ENCODE measurements around the gene EMCN.

Gene EMCN, protein sequence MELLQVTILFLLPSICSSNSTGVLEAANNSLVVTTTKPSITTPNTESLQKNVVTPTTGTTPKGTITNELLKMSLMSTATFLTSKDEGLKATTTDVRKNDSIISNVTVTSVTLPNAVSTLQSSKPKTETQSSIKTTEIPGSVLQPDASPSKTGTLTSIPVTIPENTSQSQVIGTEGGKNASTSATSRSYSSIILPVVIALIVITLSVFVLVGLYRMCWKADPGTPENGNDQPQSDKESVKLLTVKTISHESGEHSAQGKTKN

DNA sequence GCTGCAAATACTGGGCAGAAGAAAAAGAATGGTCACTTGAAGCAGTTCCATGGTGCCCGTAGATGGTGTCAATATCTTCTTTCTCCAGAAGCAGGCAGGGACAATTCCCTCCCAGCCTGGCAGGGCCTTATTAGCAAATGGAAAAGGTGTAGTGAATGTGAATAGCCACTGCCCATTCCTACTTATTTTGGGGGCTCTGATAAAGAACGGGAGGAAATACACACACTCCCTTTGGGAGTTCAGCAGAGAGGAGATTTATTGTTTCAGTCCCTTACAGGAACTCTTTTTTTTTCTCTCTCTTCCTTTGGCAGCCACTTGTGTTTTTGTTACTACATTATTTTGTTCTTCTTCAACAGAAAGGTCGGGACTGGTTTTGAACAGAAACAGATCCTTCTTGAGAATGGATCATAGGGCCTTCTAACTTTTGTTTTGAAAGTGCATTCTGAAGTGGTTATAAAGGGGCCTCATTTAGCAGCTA is at the start of gene EMCN:
EMCN (minus strand) TSS at position 159 of the 478 bp plus-strand sequence; CDS start at position 51, 108 bp downstream.
- DNase-seq (ENCODE audit: low read depth, low spot score) = no peak
- Histone ChIP-seq H3K36me3 (ENCODE audit: control insufficient read depth, insufficient read depth, low read length) (no peaks in the 10 kb centered on the region), H3K9me3 (ENCODE audit: control insufficient read depth, insufficient read depth, low read length) (no peaks in the 10 kb centered on the region), H3K4me3 (ENCODE audit: low read length) (no peak within 1 kb of the TSS), H3K27ac (ENCODE audit: low read length) (no peak within 1 kb of the TSS), H3K4me1 (ENCODE audit: control insufficient read depth, insufficient read depth, low read length) (no peaks in the 10 kb centered on the region), H3K27me3 (ENCODE audit: control insufficient read depth, insufficient read depth, low read length) (no peaks in the 10 kb centered on the region)
- no CpG with 5 or more reads among the region's 3 CpGs for WGBS (ENCODE audit: insufficient coverage, insufficient read length)

DNA sequence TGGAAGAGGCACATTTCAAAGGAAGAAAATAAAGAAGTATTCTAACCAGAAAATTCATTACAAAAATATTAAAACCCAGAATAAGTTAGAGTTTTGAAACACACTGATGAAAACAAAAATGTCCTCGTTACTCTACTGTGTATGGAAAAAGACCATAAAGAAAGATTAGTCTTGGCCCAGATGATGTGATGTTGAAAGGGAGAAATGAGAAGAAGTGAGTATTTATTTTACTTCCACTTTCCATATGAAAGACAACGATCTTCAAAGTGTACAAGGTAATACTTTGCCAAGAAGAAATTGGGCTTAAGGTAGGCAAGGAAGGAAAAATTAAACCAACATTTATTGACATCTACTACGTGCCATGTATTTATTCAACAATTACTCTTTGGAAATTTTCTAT is 48.6 kb upstream of the EMCN start:
- no CpG with 5 or more reads among the region's 3 CpGs for WGBS (ENCODE audit: insufficient coverage, insufficient read length)
- no peak for DNase-seq (ENCODE audit: low read depth, low spot score)

DNA sequence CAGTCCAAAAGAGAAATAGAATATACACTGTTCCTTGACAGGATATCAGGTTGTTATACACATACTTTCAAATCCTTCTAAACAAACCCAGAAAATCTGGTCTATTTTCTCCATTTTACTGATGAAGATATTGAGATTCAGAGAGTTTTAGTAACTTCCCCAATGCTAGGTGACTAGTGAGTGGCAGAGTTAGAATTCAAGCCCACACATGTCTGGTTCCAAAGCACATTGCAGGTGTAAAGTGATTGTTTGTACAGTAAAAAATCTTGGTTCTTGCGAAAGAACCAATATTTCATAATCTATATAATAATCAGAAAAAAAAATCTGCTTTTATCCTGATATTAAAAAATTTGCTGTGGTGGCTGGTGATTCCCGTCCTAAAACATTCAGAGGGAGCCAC is 39.5 kb upstream of the EMCN start:
- H3K36me3 ChIP-seq (ENCODE audit: control insufficient read depth, insufficient read depth, low read length) = no peaks in the 10 kb centered on the region
- no peak overlapping the region for H3K27ac ChIP-seq (ENCODE audit: low read length)
- no CpG with 5 or more reads among the region's 2 CpGs for WGBS (ENCODE audit: insufficient coverage, insufficient read length)
- H3K27me3 ChIP-seq (ENCODE audit: control insufficient read depth, insufficient read depth, low read length) = no peaks in the 10 kb centered on the region
- no peak overlapping the region for H3K4me3 ChIP-seq (ENCODE audit: low read length)
- no peaks in the 10 kb centered on the region for H3K9me3 ChIP-seq (ENCODE audit: control insufficient read depth, insufficient read depth, low read length)
- H3K4me1 ChIP-seq (ENCODE audit: control insufficient read depth, insufficient read depth, low read length) = no peaks in the 10 kb centered on the region
- DNase-seq (ENCODE audit: low read depth, low spot score) = no peak

More for the DNA sequence above, 48.6 kb upstream of the EMCN start:
- Histone ChIP-seq H3K36me3 (ENCODE audit: control insufficient read depth, insufficient read depth, low read length) (no peaks in the 10 kb centered on the region), H3K4me3 (ENCODE audit: low read length) (no peak overlapping the region), H3K27me3 (ENCODE audit: control insufficient read depth, insufficient read depth, low read length) (no peaks in the 10 kb centered on the region), H3K4me1 (ENCODE audit: control insufficient read depth, insufficient read depth, low read length) (no peaks in the 10 kb centered on the region), H3K9me3 (ENCODE audit: control insufficient read depth, insufficient read depth, low read length) (no peaks in the 10 kb centered on the region), H3K27ac (ENCODE audit: low read length) (no peak overlapping the region)

DNA sequence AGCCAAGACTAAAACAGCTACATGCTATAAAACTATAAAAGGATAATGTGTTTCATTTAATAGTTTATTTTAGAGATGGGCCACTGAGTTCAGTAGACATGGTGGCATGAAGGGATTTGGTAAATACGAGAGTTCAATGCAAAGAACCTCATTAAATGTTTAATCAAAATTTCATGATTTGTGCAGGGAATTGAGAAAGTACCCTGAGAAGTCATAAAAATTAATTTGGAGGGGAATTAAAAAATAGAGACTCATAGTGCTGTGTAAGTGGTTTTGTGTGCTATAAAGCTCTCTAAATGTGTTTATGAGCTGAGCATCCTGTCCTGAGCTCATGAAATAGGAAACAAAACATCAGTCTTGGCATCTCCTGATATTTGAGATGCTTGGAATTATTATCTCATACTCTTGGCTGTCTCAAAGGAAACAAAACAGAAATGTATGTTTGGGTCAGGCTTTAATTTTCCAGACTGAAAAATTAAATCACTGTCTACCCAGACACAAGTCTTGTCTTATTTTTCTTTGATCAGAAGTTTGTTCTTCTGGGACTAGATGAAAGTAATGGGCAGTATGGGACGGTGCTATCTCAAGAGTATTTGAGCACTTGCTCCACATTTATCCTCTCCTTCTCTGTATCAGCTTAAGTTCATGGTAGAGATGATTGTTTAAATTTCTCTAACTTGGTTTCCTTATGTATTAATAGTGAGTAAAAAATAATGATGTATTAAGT is 38.0 kb upstream of the EMCN start:
- DNase-seq (ENCODE audit: low read depth, low spot score) = no peak
- Histone ChIP-seq H3K4me3 (ENCODE audit: low read length) (no peak overlapping the region), H3K4me1 (ENCODE audit: control insufficient read depth, insufficient read depth, low read length) (no peaks in the 10 kb centered on the region), H3K9me3 (ENCODE audit: control insufficient read depth, insufficient read depth, low read length) (no peaks in the 10 kb centered on the region), H3K36me3 (ENCODE audit: control insufficient read depth, insufficient read depth, low read length) (no peaks in the 10 kb centered on the region), H3K27ac (ENCODE audit: low read length) (no peak overlapping the region), H3K27me3 (ENCODE audit: control insufficient read depth, insufficient read depth, low read length) (no peaks in the 10 kb centered on the region)
- no CpG with 5 or more reads among the region's 2 CpGs for WGBS (ENCODE audit: insufficient coverage, insufficient read length)

DNA sequence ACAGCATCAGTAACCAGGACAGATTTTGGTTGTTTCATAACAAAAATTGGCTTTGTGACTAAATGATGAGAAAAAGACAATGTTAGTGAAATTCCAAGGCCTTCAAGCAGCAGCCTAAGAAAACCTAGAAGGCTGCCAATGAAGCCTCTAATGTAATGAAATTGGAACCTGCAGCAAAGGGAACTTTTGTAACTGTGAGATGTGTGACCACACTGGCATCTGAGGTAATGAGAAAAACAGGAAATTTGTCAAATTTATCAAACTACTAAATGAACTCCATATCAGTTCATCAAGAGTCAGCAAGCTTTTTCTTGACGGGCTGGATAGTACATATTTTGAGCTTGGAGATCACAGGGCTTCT is 30.4 kb upstream of the EMCN start:
- WGBS (ENCODE audit: insufficient coverage, insufficient read length) = no CpG with 5 or more reads among the region's 1 CpG
- Histone ChIP-seq H3K4me1 (ENCODE audit: control insufficient read depth, insufficient read depth, low read length) (peaks cover 4% of the 10 kb centered on the region; the same call in 1 of the 2 replicates), H3K9me3 (ENCODE audit: control insufficient read depth, insufficient read depth, low read length) (no peaks in the 10 kb centered on the region), H3K27me3 (ENCODE audit: control insufficient read depth, insufficient read depth, low read length) (no peaks in the 10 kb centered on the region), H3K27ac (ENCODE audit: low read length) (no peak overlapping the region), H3K4me3 (ENCODE audit: low read length) (no peak overlapping the region), H3K36me3 (ENCODE audit: control insufficient read depth, insufficient read depth, low read length) (no peaks in the 10 kb centered on the region)
- DNase-seq (ENCODE audit: low read depth, low spot score) = no peak

DNA sequence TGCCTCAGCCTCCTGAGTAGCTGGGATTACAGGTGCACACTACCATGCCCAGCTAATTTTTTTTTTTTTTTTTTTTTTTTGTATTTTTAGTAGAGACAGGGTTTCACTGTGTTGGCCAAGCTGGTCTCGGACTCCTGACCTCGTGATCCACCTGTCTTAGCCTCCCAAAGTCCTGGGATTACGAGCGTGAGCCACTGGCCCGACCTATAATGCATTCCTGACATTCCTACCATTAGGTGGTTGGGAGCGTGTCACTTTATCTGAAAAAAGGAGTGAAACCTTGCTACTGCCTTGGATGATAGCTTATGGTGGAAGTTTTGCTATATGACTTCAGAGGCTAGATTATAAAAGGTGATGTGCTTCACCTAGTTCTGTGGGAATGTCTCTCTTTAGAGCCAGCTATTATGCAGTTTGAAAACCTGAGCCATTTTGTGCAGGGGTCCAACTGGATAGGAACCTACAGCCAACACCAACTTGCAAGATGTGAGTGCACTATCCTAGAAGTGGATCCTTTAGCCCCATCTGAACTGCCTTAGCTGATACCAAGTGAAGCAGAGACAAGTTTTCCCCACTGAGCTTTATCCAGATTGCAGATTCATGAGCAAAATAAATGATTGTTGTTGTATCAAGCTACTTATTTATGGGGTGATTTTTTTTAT is 29.8 kb upstream of the EMCN start:
- H3K27ac ChIP-seq (ENCODE audit: low read length) = no peak overlapping the region
- H3K36me3 ChIP-seq (ENCODE audit: control insufficient read depth, insufficient read depth, low read length) = no peaks in the 10 kb centered on the region
- H3K4me1 ChIP-seq (ENCODE audit: control insufficient read depth, insufficient read depth, low read length) = peaks cover 4% of the 10 kb centered on the region; the same call in 1 of the 2 replicates
- WGBS (ENCODE audit: insufficient coverage, insufficient read length) = no CpG with 5 or more reads among the region's 6 CpGs
- no peaks in the 10 kb centered on the region for H3K27me3 ChIP-seq (ENCODE audit: control insufficient read depth, insufficient read depth, low read length)
- no peak overlapping the region for H3K4me3 ChIP-seq (ENCODE audit: low read length)
- H3K9me3 ChIP-seq (ENCODE audit: control insufficient read depth, insufficient read depth, low read length) = no peaks in the 10 kb centered on the region
- peak; percentile 39 for DNase-seq (ENCODE audit: low read depth, low spot score)

DNA sequence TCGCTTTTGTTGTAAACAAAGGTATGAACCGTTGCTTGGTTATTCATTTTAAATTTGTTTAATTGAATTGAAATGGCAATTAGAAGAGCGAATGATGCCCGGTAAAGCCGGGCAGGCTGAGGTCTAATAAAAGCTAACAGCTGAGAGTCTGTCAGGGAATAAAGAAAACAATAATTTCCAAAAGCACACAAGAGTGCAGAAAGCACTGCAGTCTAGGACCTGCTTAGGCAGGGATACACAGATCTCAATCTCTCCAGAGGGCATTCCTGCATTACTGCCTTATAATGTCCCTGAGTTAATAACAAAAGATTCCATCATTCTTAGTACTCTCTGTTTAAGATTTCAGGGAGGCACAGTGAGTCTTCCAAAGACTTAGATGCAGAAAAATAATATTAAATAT is 27.6 kb upstream of the EMCN start:
- Histone ChIP-seq H3K4me3 (ENCODE audit: low read length) (no peak overlapping the region), H3K27me3 (ENCODE audit: control insufficient read depth, insufficient read depth, low read length) (no peaks in the 10 kb centered on the region), H3K9me3 (ENCODE audit: control insufficient read depth, insufficient read depth, low read length) (no peaks in the 10 kb centered on the region), H3K27ac (ENCODE audit: low read length) (no peak overlapping the region), H3K36me3 (ENCODE audit: control insufficient read depth, insufficient read depth, low read length) (no peaks in the 10 kb centered on the region), H3K4me1 (ENCODE audit: control insufficient read depth, insufficient read depth, low read length) (peaks cover 4% of the 10 kb centered on the region; the same call in 1 of the 2 replicates)
- WGBS (ENCODE audit: insufficient coverage, insufficient read length) = no CpG with 5 or more reads among the region's 5 CpGs
- DNase-seq (ENCODE audit: low read depth, low spot score) = no peak

DNA sequence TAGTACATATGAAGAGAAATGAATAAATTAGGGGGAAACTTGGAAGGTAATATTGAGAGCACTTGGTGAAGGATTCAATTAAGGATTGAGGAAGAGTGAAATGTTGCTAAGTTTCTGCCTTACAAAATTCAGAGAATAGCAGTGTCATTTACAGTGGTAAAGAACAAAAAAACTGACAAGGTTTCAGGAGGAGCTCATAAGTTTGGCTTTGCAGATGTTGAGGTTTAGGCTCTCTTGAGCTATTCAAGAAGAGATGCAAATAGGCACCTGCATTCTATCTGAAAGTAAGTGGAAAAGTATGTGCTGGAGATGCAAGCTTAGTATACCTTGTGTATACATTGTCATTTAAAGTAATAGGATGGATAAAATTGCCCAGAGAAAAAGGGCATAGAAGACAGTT is 22.3 kb upstream of the EMCN start:
- no peaks in the 10 kb centered on the region for H3K27me3 ChIP-seq (ENCODE audit: control insufficient read depth, insufficient read depth, low read length)
- H3K27ac ChIP-seq (ENCODE audit: low read length) = no peak overlapping the region

DNA sequence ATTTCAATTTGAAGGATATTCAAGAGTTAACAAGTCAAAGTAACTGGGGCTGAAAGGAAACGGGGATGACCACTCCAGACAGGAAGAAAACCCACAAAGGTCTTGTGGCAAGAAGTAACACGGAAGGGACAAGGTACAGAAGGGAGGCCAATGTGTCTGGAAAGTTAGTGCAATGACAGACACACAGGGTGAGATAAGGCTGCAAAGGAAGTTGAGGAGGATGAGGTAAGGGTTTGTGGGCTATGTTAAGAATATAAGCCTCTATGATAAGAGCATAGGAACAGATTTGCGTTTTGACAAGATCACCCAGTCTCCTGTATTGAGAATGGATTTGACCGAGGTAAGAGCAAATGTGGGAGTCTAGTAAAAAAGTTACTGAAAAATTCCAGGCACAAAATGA is 21.9 kb upstream of the EMCN start:
- Histone ChIP-seq H3K27ac (ENCODE audit: low read length) (no peak overlapping the region), H3K4me3 (ENCODE audit: low read length) (no peak overlapping the region)
- no CpG with 5 or more reads among the region's 4 CpGs for WGBS (ENCODE audit: insufficient coverage, insufficient read length)

More for the DNA sequence above, 22.3 kb upstream of the EMCN start:
- Histone ChIP-seq H3K36me3 (ENCODE audit: control insufficient read depth, insufficient read depth, low read length) (no peaks in the 10 kb centered on the region), H3K4me3 (ENCODE audit: low read length) (no peak overlapping the region), H3K9me3 (ENCODE audit: control insufficient read depth, insufficient read depth, low read length) (no peaks in the 10 kb centered on the region), H3K4me1 (ENCODE audit: control insufficient read depth, insufficient read depth, low read length) (no peaks in the 10 kb centered on the region)
- no peak for DNase-seq (ENCODE audit: low read depth, low spot score)

DNA sequence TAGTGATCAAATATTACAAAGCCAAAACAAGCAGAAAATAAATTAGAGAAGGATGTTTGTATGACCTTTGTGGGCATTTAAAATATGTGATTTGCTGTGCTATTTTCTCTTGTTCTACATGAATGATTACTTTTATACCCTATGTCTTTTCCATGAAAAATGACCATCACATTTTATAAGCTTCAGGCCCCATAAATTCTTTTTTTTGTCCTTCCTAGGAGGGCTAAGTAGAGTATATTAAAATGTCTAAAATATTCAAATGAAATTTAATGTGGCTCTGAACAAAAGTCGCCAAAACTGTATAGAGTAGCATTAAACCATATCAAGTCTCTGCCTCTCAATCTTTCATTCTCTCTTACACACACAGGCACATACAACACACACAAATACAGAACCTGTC is 15.9 kb upstream of the EMCN start:
- Histone ChIP-seq H3K27ac (ENCODE audit: low read length) (no peak overlapping the region), H3K9me3 (ENCODE audit: control insufficient read depth, insufficient read depth, low read length) (no peaks in the 10 kb centered on the region), H3K4me3 (ENCODE audit: low read length) (no peak overlapping the region), H3K27me3 (ENCODE audit: control insufficient read depth, insufficient read depth, low read length) (no peaks in the 10 kb centered on the region), H3K4me1 (ENCODE audit: control insufficient read depth, insufficient read depth, low read length) (no peaks in the 10 kb centered on the region), H3K36me3 (ENCODE audit: control insufficient read depth, insufficient read depth, low read length) (no peaks in the 10 kb centered on the region)
- DNase-seq (ENCODE audit: low read depth, low spot score) = no peak
- WGBS (ENCODE audit: insufficient coverage, insufficient read length) = no CpG with 5 or more reads among the region's 1 CpG

More for the DNA sequence above, 21.9 kb upstream of the EMCN start:
- no peaks in the 10 kb centered on the region for H3K36me3 ChIP-seq (ENCODE audit: control insufficient read depth, insufficient read depth, low read length)
- no peaks in the 10 kb centered on the region for H3K27me3 ChIP-seq (ENCODE audit: control insufficient read depth, insufficient read depth, low read length)
- DNase-seq (ENCODE audit: low read depth, low spot score) = no peak
- no peaks in the 10 kb centered on the region for H3K9me3 ChIP-seq (ENCODE audit: control insufficient read depth, insufficient read depth, low read length)
- no peaks in the 10 kb centered on the region for H3K4me1 ChIP-seq (ENCODE audit: control insufficient read depth, insufficient read depth, low read length)

Measured in iPS DF 6.9 (cell line).